ENCODE results near the gene SRCAP. TPM values are rescaled to one million over a fixed set of nuclear protein-coding genes. Genes with fewer than 3 reads are reported as not detected.

The SRCAP gene
- total RNA-seq, 1 donor from 2014 or later = 17.2 TPM

- no peak overlapping the region for H3K27ac ChIP-seq (ENCODE audit: low read depth, low read length)
- no peaks in the 10 kb centered on the region for H3K9me3 ChIP-seq (ENCODE audit: control insufficient read depth in 3 of 3, low read length in 3 of 3)
- no peaks in the 10 kb centered on the region for H3K27me3 ChIP-seq (ENCODE audit: control insufficient read depth in 3 of 3, insufficient read depth in 3 of 3, low read length in 3 of 3)
- H3K4me3 ChIP-seq (ENCODE audit: low read length in 3 of 3) = no peak overlapping the region
- H3K4me1 ChIP-seq (ENCODE audit: control insufficient read depth in 3 of 3, insufficient read depth in 3 of 3, low read length in 3 of 3) = peaks cover 37 to 45% (median 37%) of the 10 kb centered on the region in 3 donors
- H3K36me3 ChIP-seq (ENCODE audit: control insufficient read depth in 3 of 3, insufficient read depth in 3 of 3, low read length in 3 of 3) = peaks cover 47 to 50% (median 50%) of the 10 kb centered on the region in 3 donors
- no peak overlapping the region for H3K9ac ChIP-seq (ENCODE audit: low read depth in 1 of 3, low read length in 3 of 3)
Measured at GRCh38 chr16:30773826-30774225, 74.9 kb downstream of the SRCAP start.

DNA sequence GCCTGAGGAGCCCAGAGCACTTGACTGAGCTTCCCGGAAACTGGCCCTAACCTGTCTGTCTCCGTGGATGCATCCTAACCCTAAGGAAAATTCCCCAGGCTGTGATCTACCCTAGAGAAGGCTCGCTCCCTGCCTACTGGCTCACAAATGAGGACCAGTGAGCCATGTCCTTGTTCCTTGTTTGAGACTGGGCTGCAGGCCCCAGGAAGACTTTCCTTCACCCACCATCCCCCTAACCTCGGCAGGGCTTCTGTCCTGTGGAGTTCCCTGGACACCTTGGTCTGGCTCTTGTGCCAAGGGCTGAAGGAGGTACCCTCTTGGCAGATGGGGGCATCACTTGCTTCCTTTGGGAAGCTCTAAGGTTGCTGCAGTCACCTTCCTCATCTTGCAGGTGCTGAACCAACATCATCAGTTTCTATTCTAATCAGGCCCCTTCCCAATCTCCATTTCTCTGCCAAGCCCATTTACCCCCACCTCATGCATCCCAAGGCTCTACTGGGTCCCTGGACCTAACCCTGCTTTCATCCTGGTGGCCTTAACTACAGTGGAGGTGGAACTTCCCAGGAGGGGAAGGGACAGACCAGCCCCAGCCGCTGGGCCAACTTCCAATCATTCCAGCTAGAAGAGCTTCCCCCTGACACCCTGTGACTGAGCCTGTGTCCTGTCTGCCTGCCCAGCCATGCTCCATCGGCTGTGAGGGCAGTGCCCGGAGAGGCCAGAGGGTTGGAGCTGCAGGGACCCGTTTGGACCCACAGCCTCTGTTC lies 75.6 kb downstream of the SRCAP start:
- Histone ChIP-seq H3K27ac (ENCODE audit: low read depth, low read length) (peak overlapping the region; percentile 84), H3K36me3 (ENCODE audit: control insufficient read depth in 3 of 3, insufficient read depth in 3 of 3, low read length in 3 of 3) (peaks cover 43% of the 10 kb centered on the region in 3 donors), H3K4me1 (ENCODE audit: control insufficient read depth in 3 of 3, insufficient read depth in 3 of 3, low read length in 3 of 3) (peaks cover 41 to 52% (median 41%) of the 10 kb centered on the region in 3 donors), H3K4me3 (ENCODE audit: low read length in 3 of 3) (peak overlapping the region; percentile 79 to 95 (median 89)), H3K27me3 (ENCODE audit: control insufficient read depth in 3 of 3, insufficient read depth in 3 of 3, low read length in 3 of 3) (no peaks in the 10 kb centered on the region), H3K9ac (ENCODE audit: low read depth in 1 of 3, low read length in 3 of 3) (peak overlapping the region; percentile 74 to 94 (median 85)), H3K9me3 (ENCODE audit: control insufficient read depth in 3 of 3, low read length in 3 of 3) (no peaks in the 10 kb centered on the region)

- Histone ChIP-seq H3K27ac (ENCODE audit: low read depth, low read length) (peak overlapping the region; percentile 84), H3K4me3 (ENCODE audit: low read length in 3 of 3) (peak overlapping the region; percentile 79 to 95 (median 89)), H3K27me3 (ENCODE audit: control insufficient read depth in 3 of 3, insufficient read depth in 3 of 3, low read length in 3 of 3) (no peaks in the 10 kb centered on the region), H3K9me3 (ENCODE audit: control insufficient read depth in 3 of 3, low read length in 3 of 3) (no peaks in the 10 kb centered on the region), H3K9ac (ENCODE audit: low read depth in 1 of 3, low read length in 3 of 3) (peak overlapping the region; percentile 74 to 94 (median 85)), H3K36me3 (ENCODE audit: control insufficient read depth in 3 of 3, insufficient read depth in 3 of 3, low read length in 3 of 3) (peaks cover 37 to 44% (median 41%) of the 10 kb centered on the region in 3 donors), H3K4me1 (ENCODE audit: control insufficient read depth in 3 of 3, insufficient read depth in 3 of 3, low read length in 3 of 3) (peaks cover 41 to 52% (median 41%) of the 10 kb centered on the region in 3 donors)
Measured at GRCh38 chr16:30775131-30775391, 76.1 kb downstream of the SRCAP start.

DNA sequence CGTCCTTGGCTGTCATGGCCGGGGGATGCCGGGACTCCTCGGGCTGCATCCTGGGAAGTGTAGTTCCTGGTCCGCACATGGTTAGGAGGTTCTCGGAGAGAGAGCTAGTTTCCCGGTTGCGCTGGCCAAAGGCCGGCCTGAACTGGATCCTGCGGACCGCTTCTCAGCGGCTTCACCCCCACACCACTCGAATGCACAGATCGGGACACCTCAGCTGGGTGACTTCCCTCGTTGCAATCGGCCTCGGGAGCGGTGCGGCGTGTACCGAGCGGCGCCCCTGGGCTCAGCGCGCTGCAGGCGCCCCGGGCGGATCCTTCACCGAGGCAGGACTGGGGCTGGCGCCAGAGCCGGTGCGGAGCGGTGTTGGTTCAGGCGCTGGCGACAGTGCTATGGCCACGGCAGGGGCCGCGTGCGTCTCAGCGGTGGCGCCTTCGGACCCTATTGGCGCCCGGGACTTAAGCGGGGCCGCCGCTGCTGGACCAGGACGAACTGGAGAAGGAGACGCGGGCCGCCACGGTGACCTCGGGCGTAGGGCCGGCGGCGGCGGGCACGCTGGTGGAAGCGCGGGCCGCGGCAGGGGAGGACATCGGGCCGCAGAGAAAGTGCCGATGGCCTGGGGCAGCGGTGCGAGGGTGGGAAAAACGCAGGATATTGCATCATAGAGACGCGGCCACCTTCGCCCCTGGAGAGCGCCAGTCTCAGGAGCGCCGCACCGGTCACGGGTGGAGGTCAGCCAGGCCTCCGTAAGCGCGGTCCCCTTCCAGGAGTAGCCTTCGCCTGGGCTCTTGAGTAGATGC lies 76.6 kb downstream of the SRCAP start:
- H3K4me3 ChIP-seq (ENCODE audit: low read length in 3 of 3) = peak overlapping the region; percentile 79 to 95 (median 89)
- peaks cover 41 to 52% (median 41%) of the 10 kb centered on the region in 3 donors for H3K4me1 ChIP-seq (ENCODE audit: control insufficient read depth in 3 of 3, insufficient read depth in 3 of 3, low read length in 3 of 3)
- no peaks in the 10 kb centered on the region for H3K9me3 ChIP-seq (ENCODE audit: control insufficient read depth in 3 of 3, low read length in 3 of 3)
- peak overlapping the region; percentile 84 to 94 (median 85) for H3K9ac ChIP-seq (ENCODE audit: low read depth in 1 of 3, low read length in 3 of 3)
- peaks cover 32 to 40% (median 37%) of the 10 kb centered on the region in 3 donors for H3K36me3 ChIP-seq (ENCODE audit: control insufficient read depth in 3 of 3, insufficient read depth in 3 of 3, low read length in 3 of 3)
- no peaks in the 10 kb centered on the region for H3K27me3 ChIP-seq (ENCODE audit: control insufficient read depth in 3 of 3, insufficient read depth in 3 of 3, low read length in 3 of 3)
- peak overlapping the region; percentile 84 for H3K27ac ChIP-seq (ENCODE audit: low read depth, low read length)

DNA sequence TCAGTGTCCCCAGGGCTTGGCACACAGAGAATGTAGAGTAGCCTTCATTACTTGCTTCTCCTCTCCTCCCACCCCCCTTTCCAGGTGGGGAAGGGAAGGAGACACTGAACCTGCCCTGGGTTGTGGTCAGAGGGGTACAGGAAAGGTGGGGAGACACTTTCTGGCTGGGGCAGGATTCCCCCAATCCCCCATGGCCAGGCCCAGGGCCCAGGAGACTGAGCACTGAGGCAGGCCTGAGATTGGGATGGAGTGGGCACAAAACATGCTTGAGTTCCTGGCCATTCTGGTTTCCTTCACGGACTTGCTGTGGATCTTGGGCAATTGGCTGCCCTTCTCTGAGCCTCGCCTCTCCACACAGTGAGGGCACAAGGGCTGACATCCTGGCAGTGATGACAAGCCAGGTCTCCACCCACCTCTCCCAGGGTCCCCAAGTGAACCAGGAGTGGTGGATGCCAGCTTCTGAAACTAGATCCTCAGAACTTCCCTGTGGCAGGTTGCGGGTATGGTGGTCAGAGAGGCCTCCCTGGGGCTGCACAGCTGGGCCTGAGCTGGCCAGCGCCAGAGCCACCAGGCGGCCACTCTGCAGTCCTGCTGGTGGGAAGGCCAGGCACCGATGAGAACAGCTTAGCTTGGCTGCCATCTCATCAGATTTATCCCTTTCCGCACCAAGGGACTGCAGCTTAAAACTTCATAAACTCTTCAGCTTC lies 78.8 kb downstream of the SRCAP start:
- H3K27ac ChIP-seq (ENCODE audit: low read depth, low read length) = peak overlapping the region; percentile 68

DNA sequence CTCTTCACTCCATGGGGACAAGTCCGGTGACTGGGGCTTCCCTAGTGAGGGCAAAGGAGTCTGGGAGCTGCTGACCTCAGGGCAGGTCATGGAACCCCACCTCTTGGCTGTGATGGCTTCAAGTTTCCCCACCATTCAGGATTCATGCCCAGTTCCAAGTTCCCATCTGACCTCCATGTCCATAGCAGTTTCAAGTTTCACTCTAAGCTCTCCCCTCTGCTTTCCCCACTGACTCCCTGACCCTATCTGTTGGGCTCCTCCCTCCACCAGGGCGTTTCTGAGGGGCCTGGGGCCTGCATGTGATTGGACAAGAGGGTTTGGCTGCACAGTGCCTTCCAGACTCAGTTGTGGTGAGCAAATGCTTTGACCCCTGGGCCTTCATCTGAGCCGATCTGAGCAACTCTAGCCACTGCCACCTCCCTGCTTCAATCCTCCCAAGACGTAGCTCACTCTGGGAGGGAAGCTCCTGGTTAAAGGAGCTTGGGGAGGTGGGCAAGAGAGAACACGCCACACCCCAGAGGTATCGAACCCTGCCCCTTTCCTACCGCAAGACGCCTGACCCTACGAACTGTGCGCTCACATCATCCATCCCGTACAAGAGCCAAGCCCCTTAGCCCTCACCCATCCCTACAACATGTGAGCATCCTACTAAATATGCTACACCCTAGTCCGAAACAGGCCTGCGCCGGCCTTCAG lies 79.7 kb downstream of the SRCAP start:
- peaks cover 41 to 52% (median 41%) of the 10 kb centered on the region in 3 donors for H3K4me1 ChIP-seq (ENCODE audit: control insufficient read depth in 3 of 3, insufficient read depth in 3 of 3, low read length in 3 of 3)
- H3K4me3 ChIP-seq (ENCODE audit: low read length in 3 of 3) = peak overlapping the region in 1 of 3 donors; percentile 52
- no peaks in the 10 kb centered on the region for H3K9me3 ChIP-seq (ENCODE audit: control insufficient read depth in 3 of 3, low read length in 3 of 3)
- H3K36me3 ChIP-seq (ENCODE audit: control insufficient read depth in 3 of 3, insufficient read depth in 3 of 3, low read length in 3 of 3) = peaks cover 17 to 34% (median 27%) of the 10 kb centered on the region in 3 donors
- peak overlapping the region; percentile 68 for H3K27ac ChIP-seq (ENCODE audit: low read depth, low read length)
- H3K9ac ChIP-seq (ENCODE audit: low read depth in 1 of 3, low read length in 3 of 3) = peak overlapping the region in 2 of 3 donors; percentile 20 to 72
- H3K27me3 ChIP-seq (ENCODE audit: control insufficient read depth in 3 of 3, insufficient read depth in 3 of 3, low read length in 3 of 3) = no peaks in the 10 kb centered on the region

More for the DNA sequence above, 78.8 kb downstream of the SRCAP start:
- peak overlapping the region; percentile 2 to 72 (median 69) for H3K9ac ChIP-seq (ENCODE audit: low read depth in 1 of 3, low read length in 3 of 3)
- no peaks in the 10 kb centered on the region for H3K27me3 ChIP-seq (ENCODE audit: control insufficient read depth in 3 of 3, insufficient read depth in 3 of 3, low read length in 3 of 3)
- peaks cover 21 to 34% (median 28%) of the 10 kb centered on the region in 3 donors for H3K36me3 ChIP-seq (ENCODE audit: control insufficient read depth in 3 of 3, insufficient read depth in 3 of 3, low read length in 3 of 3)
- peaks cover 41 to 52% (median 41%) of the 10 kb centered on the region in 3 donors for H3K4me1 ChIP-seq (ENCODE audit: control insufficient read depth in 3 of 3, insufficient read depth in 3 of 3, low read length in 3 of 3)
- peak overlapping the region in 1 of 3 donors; percentile 45 for H3K4me3 ChIP-seq (ENCODE audit: low read length in 3 of 3)
- H3K9me3 ChIP-seq (ENCODE audit: control insufficient read depth in 3 of 3, low read length in 3 of 3) = no peaks in the 10 kb centered on the region

DNA sequence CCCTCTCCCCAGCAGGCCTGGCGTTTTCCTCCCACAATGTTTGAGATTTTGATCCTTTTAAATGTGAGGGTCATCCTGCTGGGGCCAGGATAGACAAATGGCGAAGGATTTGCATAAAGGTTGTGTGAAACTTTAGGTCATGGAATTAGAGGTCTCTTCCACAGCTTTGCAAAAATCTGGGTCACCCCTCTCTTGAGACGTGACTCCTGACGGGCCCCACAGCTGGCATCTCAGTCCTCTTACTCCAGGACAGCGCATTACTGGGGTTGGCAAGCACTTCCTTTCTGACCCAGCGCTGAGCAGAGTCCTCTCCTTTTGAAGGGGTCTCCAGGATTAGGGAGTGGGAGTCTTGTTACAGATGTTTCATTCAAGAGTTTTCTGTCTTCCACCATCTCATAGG lies 80.6 kb downstream of the SRCAP start:
- Histone ChIP-seq H3K36me3 (ENCODE audit: control insufficient read depth in 3 of 3, insufficient read depth in 3 of 3, low read length in 3 of 3) (peaks cover 14 to 31% (median 19%) of the 10 kb centered on the region in 3 donors), H3K9ac (ENCODE audit: low read depth in 1 of 3, low read length in 3 of 3) (peak overlapping the region in 1 of 3 donors; percentile 72), H3K4me1 (ENCODE audit: control insufficient read depth in 3 of 3, insufficient read depth in 3 of 3, low read length in 3 of 3) (peaks cover 37 to 48% (median 39%) of the 10 kb centered on the region in 3 donors), H3K9me3 (ENCODE audit: control insufficient read depth in 3 of 3, low read length in 3 of 3) (no peaks in the 10 kb centered on the region), H3K4me3 (ENCODE audit: low read length in 3 of 3) (no peak overlapping the region), H3K27ac (ENCODE audit: low read depth, low read length) (no peak overlapping the region), H3K27me3 (ENCODE audit: control insufficient read depth in 3 of 3, insufficient read depth in 3 of 3, low read length in 3 of 3) (no peaks in the 10 kb centered on the region)

GRCh38 chr16:30780021-30780420 lies 81.0 kb downstream of the SRCAP start:
- Histone ChIP-seq H3K9ac (ENCODE audit: low read depth in 1 of 3, low read length in 3 of 3) (peak overlapping the region in 1 of 3 donors; percentile 45), H3K27me3 (ENCODE audit: control insufficient read depth in 3 of 3, insufficient read depth in 3 of 3, low read length in 3 of 3) (no peaks in the 10 kb centered on the region), H3K4me1 (ENCODE audit: control insufficient read depth in 3 of 3, insufficient read depth in 3 of 3, low read length in 3 of 3) (peaks cover 35 to 45% (median 37%) of the 10 kb centered on the region in 3 donors), H3K27ac (ENCODE audit: low read depth, low read length) (no peak overlapping the region), H3K36me3 (ENCODE audit: control insufficient read depth in 3 of 3, insufficient read depth in 3 of 3, low read length in 3 of 3) (peaks cover 14 to 34% (median 18%) of the 10 kb centered on the region in 3 donors), H3K9me3 (ENCODE audit: control insufficient read depth in 3 of 3, low read length in 3 of 3) (no peaks in the 10 kb centered on the region), H3K4me3 (ENCODE audit: low read length in 3 of 3) (no peak overlapping the region)

- Histone ChIP-seq H3K9me3 (ENCODE audit: control insufficient read depth in 3 of 3, low read length in 3 of 3) (no peaks in the 10 kb centered on the region), H3K36me3 (ENCODE audit: control insufficient read depth in 3 of 3, insufficient read depth in 3 of 3, low read length in 3 of 3) (peaks cover 14 to 36% (median 18%) of the 10 kb centered on the region in 3 donors), H3K27ac (ENCODE audit: low read depth, low read length) (no peak overlapping the region), H3K4me1 (ENCODE audit: control insufficient read depth in 3 of 3, insufficient read depth in 3 of 3, low read length in 3 of 3) (peaks cover 39 to 45% (median 39%) of the 10 kb centered on the region in 3 donors), H3K27me3 (ENCODE audit: control insufficient read depth in 3 of 3, insufficient read depth in 3 of 3, low read length in 3 of 3) (no peaks in the 10 kb centered on the region), H3K4me3 (ENCODE audit: low read length in 3 of 3) (no peak overlapping the region), H3K9ac (ENCODE audit: low read depth in 1 of 3, low read length in 3 of 3) (no peak overlapping the region)
Measured at GRCh38 chr16:30780549-30780948, 81.6 kb downstream of the SRCAP start.
